Spinal cord (tissue), 10 donors: ENCODE results near the gene UBTFL1. TPM values are rescaled to one million over a fixed set of nuclear protein-coding genes. Genes with fewer than 3 reads are reported as not detected.
"Not testable (repeated sequence)": the region's sequence is repeated elsewhere in the genome, so short reads cannot be mapped to it uniquely, and the experiment has no call there.

Experiments
- DNase-seq, 6 donors: peaks; one replicate each; pipeline versions ENCODE4 v3.0.0 to v3.0.0-alpha.2; 2013 to 2015; ENCODE audit warnings: low spot score in 6 of 6, low read depth in 4 of 6
- H3K27ac ChIP-seq: one replicate; pipeline ENCODE4 v1.5.1; 2013; ENCODE audit warnings: low read depth, low read length, control low read depth
- H3K27me3 ChIP-seq: one replicate; pipeline ENCODE4 v1.6.1; 2013; ENCODE audit warnings: low read length; ENCODE audit not compliant: control insufficient read depth, insufficient read depth
- H3K36me3 ChIP-seq: one replicate; pipeline ENCODE4 v1.6.1; 2013; ENCODE audit warnings: low read length; ENCODE audit not compliant: control insufficient read depth, insufficient read depth
- H3K4me1 ChIP-seq: one replicate; pipeline ENCODE4 v1.6.1; 2013; ENCODE audit warnings: low read length; ENCODE audit not compliant: control insufficient read depth, insufficient read depth
- H3K4me3 ChIP-seq: one replicate; pipeline ENCODE4 v1.5.1; 2013; ENCODE audit warnings: low read depth, low read length, control low read depth
- H3K9me3 ChIP-seq: one replicate; pipeline ENCODE4 v1.6.1; 2013; ENCODE audit warnings: low read length; ENCODE audit not compliant: control insufficient read depth, insufficient read depth
- WGBS: methylation state at CpG from one replicate; pipeline ENCODE4 v1.1.5; 2013; ENCODE audit warnings: missing lambda C conversion rate; ENCODE audit not compliant: insufficient coverage; 5-methylcytosine and 5-hydroxymethylcytosine counted together
- long read RNA-seq, 4 donors: transcript quantifications; one replicate each; lab custom pipeline, GENCODE V29; 2026
- polyA plus RNA-seq, 2 donors: library from polyadenylated mRNA; unstranded; fragments of 120-200 nt; gene quantifications; one replicate each; pipeline ENCODE4 v1.2.1, GENCODE V29; 2013; ENCODE audit not compliant: insufficient read length in 2 of 2
- total RNA-seq, 2 donors: library from RNA; depleted of rRNA in 1 of 2; stranded (reverse); fragments of 120-200 nt in 1 of 2; fragments of >200 nt in 1 of 2; gene quantifications; one replicate each; pipeline versions ENCODE4 v1.2.3 to v1.2.4, GENCODE V29; 2013 to 2014
- donor health status: healthy.

Gene UBTFL1
- not detected for total RNA-seq
- polyA plus RNA-seq, result not detected
- long read RNA-seq, donor 1, result 0 reads
- long read RNA-seq, donor 2, result 0 reads
- long read RNA-seq, donor 3, result 0 reads
- long read RNA-seq, donor 4, result 0 reads

DNA sequence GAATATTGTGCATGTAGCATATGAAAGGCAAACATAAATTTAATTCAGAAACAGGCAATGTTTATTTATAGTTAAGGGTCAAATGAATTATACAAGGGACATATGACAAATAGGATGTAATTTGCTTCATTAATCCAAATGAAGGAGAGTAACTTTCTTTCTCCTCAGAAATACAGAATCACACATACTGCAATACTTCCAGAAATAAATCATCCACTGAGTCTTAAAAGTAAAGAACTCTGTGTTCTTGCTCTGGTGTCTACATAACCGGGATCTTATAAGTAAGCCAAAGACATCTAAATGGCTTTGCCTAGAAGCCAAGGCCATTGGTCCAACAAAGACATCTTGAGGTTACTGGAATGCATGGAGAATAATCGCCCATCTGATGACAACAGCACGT is at the start of gene UBTFL1:
Gene UBTFL1 (plus strand): TSS at position 301 of the 400 bp plus-strand sequence. CDS start 0 bp downstream, at position 301.
- H3K9me3 ChIP-seq, H3K27ac ChIP-seq, H3K36me3 ChIP-seq, H3K4me3 ChIP-seq, H3K4me1 ChIP-seq, H3K27me3 ChIP-seq, DNase-seq: not testable (repeated sequence)
- WGBS, result no CpG with 5 or more reads among the region's 3 CpGs

DNA sequence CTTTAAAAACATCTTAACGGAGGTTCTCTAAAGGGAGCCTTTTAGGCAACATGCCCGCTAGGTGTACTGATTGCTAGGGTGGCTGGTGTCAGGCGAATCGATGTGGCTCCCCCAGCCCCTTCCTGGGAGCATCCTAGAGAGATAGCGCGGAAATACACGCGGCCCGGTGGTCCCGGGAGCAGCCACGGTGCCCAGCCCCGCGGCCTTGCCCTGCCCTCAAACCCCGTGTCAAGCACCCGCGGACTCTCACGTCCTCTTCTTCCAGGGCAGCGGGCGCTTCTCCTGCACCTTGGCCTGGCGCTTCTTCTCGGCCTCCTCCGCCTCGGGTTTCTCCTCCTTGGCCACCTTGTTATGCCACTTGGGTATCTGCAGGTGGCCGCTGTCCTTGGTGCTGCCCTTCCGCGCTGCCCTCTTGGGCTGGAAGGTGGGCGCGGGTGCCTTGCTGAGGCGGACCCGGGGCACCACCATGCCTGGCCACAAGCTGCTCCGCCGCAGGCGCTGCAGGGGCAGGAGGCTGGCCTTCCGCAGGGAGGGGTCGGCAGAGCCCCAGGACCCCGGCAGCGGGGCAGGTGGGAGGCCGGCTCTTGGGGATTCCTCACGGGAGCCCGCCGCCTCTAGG is 34.0 kb upstream of the UBTFL1 start:
- not testable (repeated sequence) for H3K9me3 ChIP-seq, H3K4me3 ChIP-seq, DNase-seq, H3K27me3 ChIP-seq, H3K27ac ChIP-seq, H3K36me3 ChIP-seq, H3K4me1 ChIP-seq
- no CpG with 5 or more reads among the region's 41 CpGs for WGBS

GRCh38 chr11:90052311-90052710 is 33.4 kb upstream of the UBTFL1 start:
- H3K9me3 ChIP-seq, H3K4me3 ChIP-seq, H3K36me3 ChIP-seq, H3K27me3 ChIP-seq, H3K27ac ChIP-seq, H3K4me1 ChIP-seq, DNase-seq: not testable (repeated sequence)
- no CpG with 5 or more reads among the region's 33 CpGs for WGBS

DNA sequence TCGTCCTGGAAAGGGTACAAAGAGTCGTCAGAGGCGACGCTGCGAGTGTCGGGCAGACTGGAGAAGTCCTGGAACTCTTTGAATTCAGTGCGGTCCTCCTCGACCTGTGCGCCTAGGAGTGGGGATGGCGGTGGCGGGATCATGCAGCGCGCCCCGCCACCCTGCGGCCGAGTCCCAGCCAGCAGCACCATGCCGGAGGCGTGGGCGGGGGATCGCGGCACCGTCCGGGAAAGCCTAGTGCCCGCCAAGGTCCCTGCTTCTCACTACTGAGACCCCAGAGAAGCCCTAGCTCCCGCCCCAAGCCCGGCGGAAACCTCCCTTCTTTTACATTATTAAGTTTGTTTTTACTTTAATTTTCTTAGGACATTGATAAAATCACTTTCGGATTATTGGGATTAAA is 32.2 kb upstream of the UBTFL1 start:
- not testable (repeated sequence) for H3K27me3 ChIP-seq, DNase-seq, H3K9me3 ChIP-seq, H3K4me3 ChIP-seq, H3K4me1 ChIP-seq, H3K36me3 ChIP-seq, H3K27ac ChIP-seq
- WGBS, result no CpG with 5 or more reads among the region's 28 CpGs

DNA sequence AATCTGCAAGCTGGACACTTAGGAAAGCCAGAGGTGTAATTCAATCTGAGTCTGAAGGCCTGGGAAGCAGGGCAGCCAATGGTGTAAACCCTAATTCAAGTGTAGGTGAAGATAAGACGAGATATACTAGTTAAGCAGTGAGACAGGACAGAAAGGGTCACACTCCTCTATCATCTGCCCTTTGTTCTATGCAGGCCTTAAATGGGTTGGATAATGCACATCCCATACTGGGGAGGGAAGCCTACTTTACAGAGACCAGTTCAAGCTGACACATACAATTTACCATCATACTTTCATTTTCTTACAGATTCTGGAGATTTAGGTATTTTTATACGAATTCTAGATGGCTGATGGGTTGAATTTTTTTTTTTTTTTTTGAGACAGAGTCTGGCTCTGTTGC is 3.0 kb downstream of the UBTFL1 start:
- not testable (repeated sequence) for H3K27ac ChIP-seq, DNase-seq, H3K36me3 ChIP-seq, H3K4me1 ChIP-seq, H3K9me3 ChIP-seq, H3K27me3 ChIP-seq, H3K4me3 ChIP-seq
- no CpG with 5 or more reads among the region's 2 CpGs for WGBS

GRCh38 chr11:90095230-90095924 is 9.6 kb downstream of the UBTFL1 start:
- not testable (repeated sequence) for H3K27ac ChIP-seq, H3K9me3 ChIP-seq, H3K4me1 ChIP-seq, H3K4me3 ChIP-seq, H3K27me3 ChIP-seq, H3K36me3 ChIP-seq, DNase-seq
- 96% methylated on average over 7 of the region's 28 CpGs for WGBS

- 53% methylated on average over 4 of the region's 4 CpGs for WGBS
- peak in 1 of 6 donors; percentile 15 for DNase-seq
- not testable (repeated sequence) for H3K27ac ChIP-seq
Observed at GRCh38 chr11:90098261-90098660, 12.5 kb downstream of the UBTFL1 start.

GRCh38 chr11:90100431-90100830 is 14.7 kb downstream of the UBTFL1 start:
- no peak overlapping the region for H3K27ac ChIP-seq
- WGBS, result no CpG with 5 or more reads among the region's 3 CpGs
- H3K27me3 ChIP-seq, result no peaks in the 10 kb centered on the region
- no peaks in the 10 kb centered on the region for H3K9me3 ChIP-seq
- no peak overlapping the region for H3K4me3 ChIP-seq
- H3K36me3 ChIP-seq, result no peaks in the 10 kb centered on the region
- no peaks in the 10 kb centered on the region for H3K4me1 ChIP-seq
- no peak for DNase-seq

More at GRCh38 chr11:90098261-90098660, 12.5 kb downstream of the UBTFL1 start:
- not testable (repeated sequence) for H3K36me3 ChIP-seq, H3K4me3 ChIP-seq, H3K9me3 ChIP-seq, H3K27me3 ChIP-seq, H3K4me1 ChIP-seq

GRCh38 chr11:90113541-90113940 is 27.8 kb downstream of the UBTFL1 start:
- H3K27me3 ChIP-seq, result no peaks in the 10 kb centered on the region
- no peaks in the 10 kb centered on the region for H3K36me3 ChIP-seq
- H3K27ac ChIP-seq, result no peak overlapping the region
- H3K4me3 ChIP-seq, result no peak overlapping the region
- WGBS, result no CpG with 5 or more reads among the region's 2 CpGs
- no peaks in the 10 kb centered on the region for H3K4me1 ChIP-seq
- no peaks in the 10 kb centered on the region for H3K9me3 ChIP-seq
- DNase-seq, result peak in 2 of 6 donors; percentile 34 to 64

- no peak for DNase-seq
- 100% methylated on average over 1 of the region's 4 CpGs for WGBS
- Histone ChIP-seq H3K36me3 (no peaks in the 10 kb centered on the region), H3K9me3 (no peaks in the 10 kb centered on the region), H3K27ac (no peak overlapping the region), H3K4me3 (no peak overlapping the region), H3K27me3 (no peaks in the 10 kb centered on the region), H3K4me1 (no peaks in the 10 kb centered on the region)
Observed at GRCh38 chr11:90120191-90120590, 34.4 kb downstream of the UBTFL1 start.
